HFFc6 (cell line): ENCODE measurements around the gene GPR158. TPM values are rescaled to one million over a fixed set of nuclear protein-coding genes. Genes with fewer than 3 reads are reported as not detected.

ENCODE experiments used
- DNase-seq: peaks from one replicate; pipeline ENCODE4 v3.0.0-alpha.2; 2018
- H3K27ac Mint-ChIP-seq: 2 replicates; pipeline ENCODE4 v1.8.0; 2020; ENCODE audit warnings: mild to moderate bottlenecking, mixed read lengths
- H3K27me3 Mint-ChIP-seq: 2 replicates; pipeline ENCODE4 v1.8.0; 2021; ENCODE audit warnings: mild to moderate bottlenecking, moderate library complexity, mixed read lengths; ENCODE audit not compliant: insufficient read depth
- H3K36me3 Mint-ChIP-seq: 2 replicates; pipeline ENCODE4 v1.8.0; 2021; ENCODE audit warnings: low read depth, mixed read lengths
- H3K4me1 Mint-ChIP-seq: 2 replicates; pipeline ENCODE4 v1.8.0; 2020; ENCODE audit warnings: low read depth, mixed read lengths
- H3K4me3 Mint-ChIP-seq: 2 replicates; pipeline ENCODE4 v1.8.0; 2020; ENCODE audit warnings: mild to moderate bottlenecking, moderate library complexity, mixed read lengths
- H3K9me3 Mint-ChIP-seq: 2 replicates; pipeline ENCODE4 v1.8.0; 2020; ENCODE audit warnings: mild to moderate bottlenecking, mixed read lengths
- long read RNA-seq: library from polyadenylated mRNA; unstranded; transcript quantifications from one replicate; pipeline ENCODE4 v2.0.0, GENCODE V29; 2019
- total RNA-seq, 6 experiments: library from RNA; stranded (reverse); fragmentation: NEBNext Ultra II Directional; extraction: Animal tissue kit (Norgen Biotek cat#: 25700); gene quantifications; 2 replicates in 1 of 6; 3 replicates in 5 of 6; pipeline ENCODE4 v1.2.3, GENCODE V29; 2021
- TF ChIP-seq, protein P1 (sequence below): fragments of 200-600 bp; sonication (generic); IDR thresholded peaks from 2 replicates; pipeline ENCODE4 v1.5.0; 2021; ENCODE audit warnings: antibody characterized with exemption, mild to moderate bottlenecking

The GPR158 gene, protein sequence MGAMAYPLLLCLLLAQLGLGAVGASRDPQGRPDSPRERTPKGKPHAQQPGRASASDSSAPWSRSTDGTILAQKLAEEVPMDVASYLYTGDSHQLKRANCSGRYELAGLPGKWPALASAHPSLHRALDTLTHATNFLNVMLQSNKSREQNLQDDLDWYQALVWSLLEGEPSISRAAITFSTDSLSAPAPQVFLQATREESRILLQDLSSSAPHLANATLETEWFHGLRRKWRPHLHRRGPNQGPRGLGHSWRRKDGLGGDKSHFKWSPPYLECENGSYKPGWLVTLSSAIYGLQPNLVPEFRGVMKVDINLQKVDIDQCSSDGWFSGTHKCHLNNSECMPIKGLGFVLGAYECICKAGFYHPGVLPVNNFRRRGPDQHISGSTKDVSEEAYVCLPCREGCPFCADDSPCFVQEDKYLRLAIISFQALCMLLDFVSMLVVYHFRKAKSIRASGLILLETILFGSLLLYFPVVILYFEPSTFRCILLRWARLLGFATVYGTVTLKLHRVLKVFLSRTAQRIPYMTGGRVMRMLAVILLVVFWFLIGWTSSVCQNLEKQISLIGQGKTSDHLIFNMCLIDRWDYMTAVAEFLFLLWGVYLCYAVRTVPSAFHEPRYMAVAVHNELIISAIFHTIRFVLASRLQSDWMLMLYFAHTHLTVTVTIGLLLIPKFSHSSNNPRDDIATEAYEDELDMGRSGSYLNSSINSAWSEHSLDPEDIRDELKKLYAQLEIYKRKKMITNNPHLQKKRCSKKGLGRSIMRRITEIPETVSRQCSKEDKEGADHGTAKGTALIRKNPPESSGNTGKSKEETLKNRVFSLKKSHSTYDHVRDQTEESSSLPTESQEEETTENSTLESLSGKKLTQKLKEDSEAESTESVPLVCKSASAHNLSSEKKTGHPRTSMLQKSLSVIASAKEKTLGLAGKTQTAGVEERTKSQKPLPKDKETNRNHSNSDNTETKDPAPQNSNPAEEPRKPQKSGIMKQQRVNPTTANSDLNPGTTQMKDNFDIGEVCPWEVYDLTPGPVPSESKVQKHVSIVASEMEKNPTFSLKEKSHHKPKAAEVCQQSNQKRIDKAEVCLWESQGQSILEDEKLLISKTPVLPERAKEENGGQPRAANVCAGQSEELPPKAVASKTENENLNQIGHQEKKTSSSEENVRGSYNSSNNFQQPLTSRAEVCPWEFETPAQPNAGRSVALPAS (N-terminal part only)
- not detected for total RNA-seq
- long read RNA-seq, partial matches to known transcripts, result 0 of 1 reads
- long read RNA-seq, other reads (novel, unspliced or antisense), result 1 of 1 reads

DNA sequence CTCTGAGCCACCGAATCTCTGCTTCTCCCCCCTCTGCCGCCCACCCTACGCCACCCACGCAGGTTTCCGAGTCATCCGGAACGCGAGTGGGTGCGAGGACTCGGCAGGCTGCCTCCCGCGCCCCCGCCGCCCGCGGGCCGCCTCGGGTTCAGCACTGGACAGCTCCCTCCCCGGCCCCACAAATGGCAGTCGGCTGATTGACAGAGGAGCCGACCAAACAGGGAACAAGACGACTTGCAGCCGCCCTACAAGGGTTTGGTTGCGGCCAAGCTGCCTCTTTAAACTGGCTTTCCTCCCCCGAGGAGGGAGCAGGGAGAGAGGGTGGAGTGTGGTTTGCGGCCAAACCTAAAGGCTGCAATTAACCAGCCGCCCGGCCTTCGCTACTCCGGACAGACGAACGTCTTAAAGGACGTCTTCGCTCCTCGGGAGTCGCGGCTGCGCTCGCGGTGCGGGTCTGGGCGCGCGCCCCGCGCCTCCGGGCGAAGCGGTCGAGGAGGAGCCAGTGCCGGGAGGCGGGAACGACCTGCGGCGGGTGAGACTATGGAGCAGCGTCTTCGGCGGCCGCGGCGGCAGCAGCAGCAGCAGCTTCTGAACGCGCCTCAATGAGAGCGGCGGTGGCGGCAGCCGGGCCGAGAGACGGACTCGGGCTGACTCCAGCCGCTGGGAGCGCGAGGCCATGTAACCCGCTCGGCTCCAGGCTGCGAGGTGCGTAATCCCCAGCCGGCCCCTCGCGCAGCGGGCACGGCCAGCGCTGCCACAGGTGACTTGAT lies at the start of gene GPR158:
GPR158 (plus strand) TSS at position 541 of the 770 bp plus-strand sequence. CDS start 420 bp downstream, outside the sequence.
- no peaks in the 10 kb centered on the region for H3K36me3 Mint-ChIP-seq
- no peak within 1 kb of the TSS for H3K4me3 Mint-ChIP-seq
- no peaks in the 10 kb centered on the region for H3K4me1 Mint-ChIP-seq
- TF ChIP-seq, protein P1, sequence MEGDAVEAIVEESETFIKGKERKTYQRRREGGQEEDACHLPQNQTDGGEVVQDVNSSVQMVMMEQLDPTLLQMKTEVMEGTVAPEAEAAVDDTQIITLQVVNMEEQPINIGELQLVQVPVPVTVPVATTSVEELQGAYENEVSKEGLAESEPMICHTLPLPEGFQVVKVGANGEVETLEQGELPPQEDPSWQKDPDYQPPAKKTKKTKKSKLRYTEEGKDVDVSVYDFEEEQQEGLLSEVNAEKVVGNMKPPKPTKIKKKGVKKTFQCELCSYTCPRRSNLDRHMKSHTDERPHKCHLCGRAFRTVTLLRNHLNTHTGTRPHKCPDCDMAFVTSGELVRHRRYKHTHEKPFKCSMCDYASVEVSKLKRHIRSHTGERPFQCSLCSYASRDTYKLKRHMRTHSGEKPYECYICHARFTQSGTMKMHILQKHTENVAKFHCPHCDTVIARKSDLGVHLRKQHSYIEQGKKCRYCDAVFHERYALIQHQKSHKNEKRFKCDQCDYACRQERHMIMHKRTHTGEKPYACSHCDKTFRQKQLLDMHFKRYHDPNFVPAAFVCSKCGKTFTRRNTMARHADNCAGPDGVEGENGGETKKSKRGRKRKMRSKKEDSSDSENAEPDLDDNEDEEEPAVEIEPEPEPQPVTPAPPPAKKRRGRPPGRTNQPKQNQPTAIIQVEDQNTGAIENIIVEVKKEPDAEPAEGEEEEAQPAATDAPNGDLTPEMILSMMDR, result no peak
- no peak within 1 kb of the TSS for H3K27ac Mint-ChIP-seq
- H3K9me3 Mint-ChIP-seq, result peaks cover 8% of the 10 kb centered on the region
- DNase-seq, result peak; percentile 34
- no peaks in the 10 kb centered on the region; the same call in 1 of the 2 replicates for H3K27me3 Mint-ChIP-seq

DNA sequence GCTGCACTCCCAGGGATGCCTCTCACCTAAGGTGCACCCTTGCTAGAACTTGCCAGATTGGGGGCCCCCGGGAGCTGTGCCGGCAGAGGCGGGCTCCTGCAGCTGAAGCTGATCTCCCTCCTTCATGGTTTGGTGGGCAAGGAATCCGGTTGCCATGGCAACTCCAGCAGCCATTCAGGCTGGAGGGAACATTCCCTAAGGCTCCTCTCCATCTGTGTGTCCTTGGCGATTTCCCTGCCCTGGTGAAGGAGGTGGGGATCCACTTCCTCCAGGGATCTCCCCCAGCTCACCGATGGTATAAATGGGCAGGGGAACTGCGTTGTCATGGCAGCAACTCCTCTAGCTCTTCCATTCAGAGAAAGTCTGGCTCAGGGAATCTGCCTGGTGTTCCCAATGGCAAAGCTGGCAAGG lies 49.6 kb upstream of the GPR158 start:
- Mint-ChIP-seq H3K36me3 (no peaks in the 10 kb centered on the region), H3K4me1 (no peaks in the 10 kb centered on the region), H3K27ac (no peak overlapping the region), H3K27me3 (peaks cover 15% of the 10 kb centered on the region), H3K9me3 (no peaks in the 10 kb centered on the region), H3K4me3 (no peak overlapping the region)
- DNase-seq, result no peak
- TF ChIP-seq, protein P1, result no peak

DNA sequence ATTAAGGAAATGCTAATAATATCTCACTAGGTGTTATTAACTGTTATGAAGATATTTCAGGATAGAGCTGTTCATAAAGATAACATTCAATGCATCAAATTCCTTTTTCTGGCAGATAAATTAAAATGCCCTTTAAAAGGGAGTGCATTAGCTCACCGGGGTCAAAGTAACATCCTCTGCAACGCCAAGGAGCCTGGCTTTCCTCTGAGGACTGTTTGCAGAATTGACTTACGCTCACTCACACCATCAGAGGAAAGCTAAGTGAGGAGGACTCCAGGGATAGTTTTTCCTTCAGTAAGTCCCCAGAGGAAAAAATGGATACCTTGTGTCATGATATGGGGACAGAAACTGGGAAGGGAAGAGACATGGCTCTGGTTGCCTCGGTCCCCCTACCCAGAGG lies 45.2 kb upstream of the GPR158 start:
- peaks cover 15% of the 10 kb centered on the region for H3K27me3 Mint-ChIP-seq
- TF ChIP-seq, protein P1, result no peak
- no peak overlapping the region for H3K27ac Mint-ChIP-seq
- peaks cover 12% of the 10 kb centered on the region for H3K4me1 Mint-ChIP-seq
- no peak overlapping the region for H3K4me3 Mint-ChIP-seq
- no peaks in the 10 kb centered on the region for H3K36me3 Mint-ChIP-seq
- DNase-seq, result no peak
- H3K9me3 Mint-ChIP-seq, result peaks cover 4% of the 10 kb centered on the region; the same call in 1 of the 2 replicates

DNA sequence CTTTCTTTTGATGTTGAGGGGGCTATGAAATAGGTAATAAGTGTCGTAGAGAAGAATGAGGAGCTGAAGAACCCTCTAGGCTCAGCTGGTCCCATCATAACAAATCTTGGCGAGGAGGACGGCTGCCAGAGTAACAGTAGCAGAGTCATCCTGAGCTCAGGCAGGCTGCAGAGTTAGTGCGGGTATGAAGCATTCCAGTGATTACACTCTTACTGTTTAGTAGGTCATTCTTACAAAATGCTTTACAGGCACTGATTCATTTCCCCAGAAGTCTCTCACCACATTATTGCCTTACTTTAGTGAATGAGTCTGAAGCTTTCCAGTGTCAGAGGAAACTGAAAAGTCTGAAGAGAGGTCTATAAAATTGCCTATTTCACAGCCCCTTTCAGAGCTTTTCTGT lies 43.9 kb upstream of the GPR158 start:
- Mint-ChIP-seq H3K27ac (no peak overlapping the region), H3K4me3 (peak overlapping the region; percentile 21; the same call in 1 of the 2 replicates), H3K4me1 (peaks cover 12% of the 10 kb centered on the region), H3K27me3 (peaks cover 13% of the 10 kb centered on the region), H3K36me3 (no peaks in the 10 kb centered on the region), H3K9me3 (peaks cover 4% of the 10 kb centered on the region; the same call in 1 of the 2 replicates)
- peak; percentile 70 for DNase-seq
- TF ChIP-seq, protein P1, result no peak
